WTC11 (cell line): ENCODE measurements around the gene LIN7A. TPM values are rescaled to one million over a fixed set of nuclear protein-coding genes. Genes with fewer than 3 reads are reported as not detected.

Experiments
- ATAC-seq: fragments of 200-7000 bp; cut with Tn5 transposase; 2 replicates; pipeline ENCODE4 v1.10.0; 2021; ENCODE audit warnings: mild to moderate bottlenecking, moderate library complexity
- CTCF ChIA-PET: fragments of 300-600 bp; sonication (Branson Sonifier 250); formaldehyde crosslinking; loops from one replicate; lab custom pipeline; 2021; ENCODE audit warnings: antibody characterized with exemption; lab: Charles Lee
- POLR2A ChIA-PET: fragments of 350-600 bp; sonication (Branson Sonifier 250); formaldehyde crosslinking; loops from one replicate; lab custom pipeline; 2021; ENCODE audit warnings: antibody characterized with exemption; lab: Charles Lee
- DNase-seq: peaks from one replicate; pipeline ENCODE4 v3.0.0; 2021; ENCODE audit warnings: low spot score
- H3K27ac Mint-ChIP-seq: 2 replicates; pipeline ENCODE4 v1.8.0; 2021; ENCODE audit warnings: mixed read lengths
- H3K27me3 Mint-ChIP-seq: 2 replicates; pipeline ENCODE4 v1.8.0; 2021; ENCODE audit warnings: low read depth, mild to moderate bottlenecking, moderate library complexity, mixed read lengths
- H3K36me3 Mint-ChIP-seq: 2 replicates; pipeline ENCODE4 v1.8.0; 2021; ENCODE audit warnings: mixed read lengths
- H3K4me1 Mint-ChIP-seq: 2 replicates; pipeline ENCODE4 v1.8.0; 2022; ENCODE audit warnings: mixed read lengths
- H3K4me3 Mint-ChIP-seq: 2 replicates; pipeline ENCODE4 v1.8.0; 2021; ENCODE audit warnings: mild to moderate bottlenecking, moderate library complexity, mixed read lengths
- H3K9me3 Mint-ChIP-seq: 2 replicates; pipeline ENCODE4 v1.8.0; 2021; ENCODE audit warnings: mixed read lengths
- AR ChIP-seq: fragments of 250-450 bp; sonication (Bioruptor Pico); IDR thresholded peaks from 2 replicates; pipeline ENCODE4 v1.9.0; 2021; ENCODE audit warnings: mild to moderate bottlenecking
- ATF1 ChIP-seq: sonication (generic); formaldehyde crosslinking; IDR thresholded peaks from 2 replicates; pipeline ENCODE4 v1.8.1; 2023; ENCODE audit warnings: mild to moderate bottlenecking, moderate library complexity, missing genetic modification reagents
- FOXJ3 ChIP-seq: sonication (generic); formaldehyde crosslinking; IDR thresholded peaks from 2 replicates; pipeline ENCODE4 v1.9.0; 2021; ENCODE audit warnings: missing genetic modification reagents, mild to moderate bottlenecking, borderline replicate concordance
- FOXP4 ChIP-seq: sonication (generic); formaldehyde crosslinking; IDR thresholded peaks from 2 replicates; pipeline ENCODE4 v1.8.0; 2022; ENCODE audit warnings: mild to moderate bottlenecking, missing genetic modification reagents
- MYBL2 ChIP-seq: sonication (generic); formaldehyde crosslinking; IDR thresholded peaks from 2 replicates; pipeline ENCODE4 v1.8.1; 2023; ENCODE audit warnings: mild to moderate bottlenecking, moderate library complexity, missing genetic modification reagents
- NFYB ChIP-seq: sonication (generic); formaldehyde crosslinking; conservative IDR thresholded peaks from 2 replicates; pipeline ENCODE4 v1.8.0; 2022; ENCODE audit warnings: low read depth, missing genetic modification reagents
- NR2C2 ChIP-seq: sonication (generic); formaldehyde crosslinking; IDR thresholded peaks from 2 replicates; pipeline ENCODE4 v1.8.0; 2022; ENCODE audit warnings: mild to moderate bottlenecking, missing genetic modification reagents
- PRDM15 ChIP-seq: sonication (generic); formaldehyde crosslinking; IDR thresholded peaks from 2 replicates; pipeline ENCODE4 v1.8.0; 2022; ENCODE audit warnings: missing genetic modification reagents
- PRRX2 ChIP-seq: fragments of 250-450 bp; sonication (Bioruptor Pico); IDR thresholded peaks from 2 replicates; pipeline ENCODE4 v1.8.0; 2021; ENCODE audit warnings: mild to moderate bottlenecking
- SMAD3 ChIP-seq: sonication (generic); formaldehyde crosslinking; IDR thresholded peaks from 2 replicates; pipeline ENCODE4 v1.8.0; 2022; ENCODE audit warnings: missing genetic modification reagents, mild to moderate bottlenecking, borderline replicate concordance
- STAT6 ChIP-seq: sonication (generic); formaldehyde crosslinking; conservative IDR thresholded peaks from 2 replicates; pipeline ENCODE4 v1.8.1; 2023; ENCODE audit warnings: mild to moderate bottlenecking, low read depth, missing genetic modification reagents, moderate library complexity
- USF2 ChIP-seq: sonication (generic); formaldehyde crosslinking; IDR thresholded peaks from 2 replicates; pipeline ENCODE4 v1.8.1; 2023; ENCODE audit warnings: mild to moderate bottlenecking, missing genetic modification reagents, moderate library complexity
- ZNF232 ChIP-seq: sonication (generic); formaldehyde crosslinking; IDR thresholded peaks from 2 replicates; pipeline ENCODE4 v1.8.0; 2022; ENCODE audit warnings: mild to moderate bottlenecking, missing genetic modification reagents
- total RNA-seq: library from RNA; stranded (reverse); gene quantifications from 3 replicates; pipeline ENCODE4 v1.2.3, GENCODE V29; 2021
- TF ChIP-seq, protein P1 (sequence below): fragments of 250-450 bp; sonication (Bioruptor Pico); IDR thresholded peaks from 2 replicates; pipeline ENCODE4 v2.1.2; 2022; ENCODE audit warnings: mild to moderate bottlenecking, moderate library complexity
- TF ChIP-seq, protein P2 (sequence below): fragments of 200-600 bp; IDR thresholded peaks from 2 replicates; pipeline ENCODE4 v1.8.0; 2022; ENCODE audit warnings: antibody characterized with exemption
- TF ChIP-seq, protein P3 (sequence below): sonication (generic); formaldehyde crosslinking; IDR thresholded peaks from 2 replicates; pipeline ENCODE4 v1.8.1; 2023; ENCODE audit warnings: mild to moderate bottlenecking, missing genetic modification reagents

The LIN7A gene
- total RNA-seq, 1 experiment from 2014 or later = 8.5 TPM

DNA sequence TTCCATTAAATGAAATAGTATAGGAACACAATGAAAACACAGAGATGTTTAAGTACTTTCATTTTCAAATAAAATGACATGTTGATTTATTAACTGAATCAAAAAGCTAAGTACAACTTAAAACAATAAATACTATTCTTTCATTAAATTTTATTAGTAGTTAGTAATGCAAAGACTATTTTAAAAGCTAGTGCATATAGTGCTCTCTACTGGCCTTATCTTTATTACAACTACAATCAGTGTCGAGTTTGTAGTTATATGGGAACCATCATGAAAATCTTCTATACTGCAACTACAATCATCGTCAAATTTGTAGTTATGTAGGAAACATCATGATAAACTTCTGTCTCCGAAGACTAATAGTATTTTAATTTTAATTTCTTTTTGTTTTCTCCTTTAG, 8.9 kb upstream of the LIN7A start (continued):
- TF ChIP-seq PRDM15 (CRISPR knock-in tag) = no peak
- no peak for TF ChIP-seq USF2 (CRISPR knock-in tag)
- TF ChIP-seq ATF1 (CRISPR knock-in tag) = no peak
- no peak for TF ChIP-seq SMAD3 (CRISPR knock-in tag)
- TF ChIP-seq, protein P1, sequence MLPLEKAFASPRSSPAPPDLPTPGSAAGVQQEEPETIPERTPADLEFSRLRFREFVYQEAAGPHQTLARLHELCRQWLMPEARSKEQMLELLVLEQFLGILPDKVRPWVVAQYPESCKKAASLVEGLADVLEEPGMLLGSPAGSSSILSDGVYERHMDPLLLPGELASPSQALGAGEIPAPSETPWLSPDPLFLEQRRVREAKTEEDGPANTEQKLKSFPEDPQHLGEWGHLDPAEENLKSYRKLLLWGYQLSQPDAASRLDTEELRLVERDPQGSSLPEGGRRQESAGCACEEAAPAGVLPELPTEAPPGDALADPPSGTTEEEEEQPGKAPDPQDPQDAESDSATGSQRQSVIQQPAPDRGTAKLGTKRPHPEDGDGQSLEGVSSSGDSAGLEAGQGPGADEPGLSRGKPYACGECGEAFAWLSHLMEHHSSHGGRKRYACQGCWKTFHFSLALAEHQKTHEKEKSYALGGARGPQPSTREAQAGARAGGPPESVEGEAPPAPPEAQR (CRISPR knock-in tag) = no peak
- no peak for TF ChIP-seq FOXJ3 (CRISPR knock-in tag)
- TF ChIP-seq, protein P2, sequence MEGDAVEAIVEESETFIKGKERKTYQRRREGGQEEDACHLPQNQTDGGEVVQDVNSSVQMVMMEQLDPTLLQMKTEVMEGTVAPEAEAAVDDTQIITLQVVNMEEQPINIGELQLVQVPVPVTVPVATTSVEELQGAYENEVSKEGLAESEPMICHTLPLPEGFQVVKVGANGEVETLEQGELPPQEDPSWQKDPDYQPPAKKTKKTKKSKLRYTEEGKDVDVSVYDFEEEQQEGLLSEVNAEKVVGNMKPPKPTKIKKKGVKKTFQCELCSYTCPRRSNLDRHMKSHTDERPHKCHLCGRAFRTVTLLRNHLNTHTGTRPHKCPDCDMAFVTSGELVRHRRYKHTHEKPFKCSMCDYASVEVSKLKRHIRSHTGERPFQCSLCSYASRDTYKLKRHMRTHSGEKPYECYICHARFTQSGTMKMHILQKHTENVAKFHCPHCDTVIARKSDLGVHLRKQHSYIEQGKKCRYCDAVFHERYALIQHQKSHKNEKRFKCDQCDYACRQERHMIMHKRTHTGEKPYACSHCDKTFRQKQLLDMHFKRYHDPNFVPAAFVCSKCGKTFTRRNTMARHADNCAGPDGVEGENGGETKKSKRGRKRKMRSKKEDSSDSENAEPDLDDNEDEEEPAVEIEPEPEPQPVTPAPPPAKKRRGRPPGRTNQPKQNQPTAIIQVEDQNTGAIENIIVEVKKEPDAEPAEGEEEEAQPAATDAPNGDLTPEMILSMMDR = no peak
- TF ChIP-seq ZNF232 = no peak
- no peak for TF ChIP-seq PRRX2 (CRISPR knock-in tag)

- Mint-ChIP-seq H3K9me3 (no peaks in the 10 kb centered on the region), H3K4me1 (peaks cover 14% of the 10 kb centered on the region), H3K36me3 (no peaks in the 10 kb centered on the region), H3K27ac (no peak overlapping the region), H3K4me3 (no peak overlapping the region), H3K27me3 (peaks cover 8% of the 10 kb centered on the region)
- CTCF ChIA-PET = no interaction called here
- ATAC-seq (no peak), DNase-seq (no peak)
- POLR2A ChIA-PET = no interaction called here
- TF ChIP-seq STAT6 (no peak), AR (CRISPR knock-in tag) (no peak), NR2C2 (CRISPR knock-in tag) (no peak), MYBL2 (no peak), SMAD3 (CRISPR knock-in tag) (no peak), FOXP4 (CRISPR knock-in tag) (no peak), NFYB (CRISPR knock-in tag) (no peak)
- TF ChIP-seq, protein P2 = no peak
- TF ChIP-seq, protein P3, sequence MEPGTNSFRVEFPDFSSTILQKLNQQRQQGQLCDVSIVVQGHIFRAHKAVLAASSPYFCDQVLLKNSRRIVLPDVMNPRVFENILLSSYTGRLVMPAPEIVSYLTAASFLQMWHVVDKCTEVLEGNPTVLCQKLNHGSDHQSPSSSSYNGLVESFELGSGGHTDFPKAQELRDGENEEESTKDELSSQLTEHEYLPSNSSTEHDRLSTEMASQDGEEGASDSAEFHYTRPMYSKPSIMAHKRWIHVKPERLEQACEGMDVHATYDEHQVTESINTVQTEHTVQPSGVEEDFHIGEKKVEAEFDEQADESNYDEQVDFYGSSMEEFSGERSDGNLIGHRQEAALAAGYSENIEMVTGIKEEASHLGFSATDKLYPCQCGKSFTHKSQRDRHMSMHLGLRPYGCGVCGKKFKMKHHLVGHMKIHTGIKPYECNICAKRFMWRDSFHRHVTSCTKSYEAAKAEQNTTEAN (CRISPR knock-in tag) = no peak
Observed at GRCh38 chr12:80943338-80943737, 5.6 kb upstream of the LIN7A start.
